DND-41 (cell line): ENCODE data around the gene AMPD2.

Experiments used
- ATAC-seq: fragments of 200-7000 bp; cut with Tn5 transposase; 3 replicates; pipeline ENCODE4 v1.9.1; 2021; ENCODE audit warnings: low read depth; ENCODE audit not compliant: insufficient read depth
- DNase-seq: peaks from one replicate; pipeline ENCODE4 v3.0.0-alpha.2; 2020
- H2AFZ ChIP-seq: 2 replicates; pipeline ENCODE4 v1.6.0; 2012; ENCODE audit warnings: low read depth, low read length
- H3K27ac ChIP-seq: 2 replicates; pipeline ENCODE4 v1.5.1; 2012; ENCODE audit warnings: low read length, inconsistent platforms
- H3K27me3 ChIP-seq: fragments of 200-600 bp; sonication (generic); 2 replicates; pipeline ENCODE4 v1.6.0; 2012; ENCODE audit warnings: low read length, mild to moderate bottlenecking, inconsistent platforms; ENCODE audit not compliant: insufficient read depth, poor library complexity
- H3K36me3 ChIP-seq: 2 replicates; pipeline ENCODE4 v1.5.1; 2012; ENCODE audit warnings: low read length, inconsistent platforms; ENCODE audit not compliant: insufficient read depth
- H3K4me1 ChIP-seq: 2 replicates; pipeline ENCODE4 v1.5.1; 2012; ENCODE audit warnings: mild to moderate bottlenecking, low read length; ENCODE audit not compliant: insufficient read depth
- H3K4me2 ChIP-seq: 2 replicates; pipeline ENCODE4 v1.6.0; 2012; ENCODE audit warnings: mild to moderate bottlenecking, moderate library complexity, low read length, inconsistent platforms; ENCODE audit not compliant: insufficient read depth
- H3K4me3 ChIP-seq, 2 experiments: fragments of 200-600 bp in 1 of 2; shearing (Covaris generic) in 1 of 2; 2 replicates each; pipeline ENCODE4 v1.5.1; 2012 to 2016; ENCODE audit warnings: inconsistent platforms in 2 of 2, low read length in 2 of 2, mild to moderate bottlenecking in 2 of 2, low read depth in 1 of 2, moderate library complexity in 1 of 2
- H3K79me2 ChIP-seq: 2 replicates; pipeline ENCODE4 v1.6.0; 2012; ENCODE audit warnings: low read length, inconsistent platforms; ENCODE audit not compliant: insufficient read depth
- H3K9ac ChIP-seq: 2 replicates; pipeline ENCODE4 v1.6.0; 2012; ENCODE audit warnings: low read depth, mild to moderate bottlenecking, inconsistent platforms, low read length, moderate library complexity
- H3K9me3 ChIP-seq: 2 replicates; pipeline ENCODE4 v1.5.1; 2012; ENCODE audit warnings: low read length, moderate library complexity, mild to moderate bottlenecking, inconsistent platforms; ENCODE audit not compliant: insufficient read depth, severe bottlenecking
- H4K20me1 ChIP-seq: 2 replicates; pipeline ENCODE4 v1.6.0; 2012; ENCODE audit warnings: low read length; ENCODE audit not compliant: insufficient read depth
- CTCF ChIP-seq: IDR thresholded peaks from 2 replicates; pipeline ENCODE4 v1.5.1; 2012; ENCODE audit warnings: borderline replicate concordance, low read length, moderate library complexity, mild to moderate bottlenecking; ENCODE audit not compliant: poor library complexity, severe bottlenecking; ENCODE audit errors: extremely low read depth
- EZH2 ChIP-seq: IDR thresholded peaks from 3 replicates; pipeline ENCODE4 v1.6.1; 2012; ENCODE audit warnings: borderline replicate concordance, low read depth, mild to moderate bottlenecking, moderate library complexity, low read length, inconsistent platforms; ENCODE audit not compliant: severe bottlenecking

AMPD2 gene

DNA sequence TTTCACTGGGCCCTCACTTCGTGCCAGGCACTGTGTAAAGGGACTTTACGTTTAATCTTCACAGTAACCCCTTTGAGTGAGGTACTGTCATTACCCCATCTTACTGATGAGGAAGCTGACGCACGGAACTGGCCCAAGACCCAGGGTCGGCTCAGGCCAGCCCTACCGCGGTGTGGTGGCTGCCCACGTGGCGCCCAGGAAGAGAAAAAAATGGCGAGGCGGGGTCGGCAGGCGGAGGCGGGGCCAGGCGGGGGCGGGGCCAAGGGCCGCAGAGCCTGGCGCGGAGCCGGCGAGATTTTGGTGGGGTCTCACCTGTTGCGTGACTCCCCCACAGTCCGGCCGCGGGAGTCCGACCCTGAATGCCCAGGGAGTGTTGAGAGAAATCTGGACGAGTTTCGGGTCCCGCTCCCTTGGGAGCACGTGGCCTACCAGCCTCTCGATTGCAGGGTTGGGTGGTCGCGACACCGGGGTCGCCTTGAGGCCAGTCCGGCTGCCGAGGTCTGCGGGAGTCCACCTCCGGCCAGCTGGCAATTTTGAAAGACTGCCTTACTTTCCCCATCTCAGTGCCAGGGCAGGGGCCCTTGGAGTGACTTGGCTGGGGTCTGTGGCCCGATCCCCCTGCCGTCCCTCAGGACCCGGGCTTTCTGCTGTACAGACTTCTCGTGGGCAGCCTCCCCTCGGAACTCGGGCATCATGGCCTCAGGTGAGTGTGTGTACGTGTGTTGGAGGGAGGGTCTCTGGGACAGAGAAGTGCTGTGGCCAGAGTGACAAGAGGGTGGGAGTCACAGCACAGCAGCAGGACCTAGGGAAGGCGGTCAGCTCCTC lies at the start of gene AMPD2, which contains the start of gene GNAT2:
TSS of gene AMPD2 (plus strand) at position 262 of the 825 bp plus-strand sequence. CDS start 1,339 bp downstream, outside the sequence.
TSS of gene GNAT2 (minus strand) at position 41 of the 825 bp plus-strand sequence. CDS start 6,746 bp downstream, outside the sequence.
- no peaks in the 10 kb centered on the region for H3K9me3 ChIP-seq
- ATAC-seq (peak; percentile 41), DNase-seq (peak; percentile 71)
- H4K20me1 ChIP-seq = peaks cover 16% of the 10 kb centered on the region; the same call in 1 of the 2 replicates
- no peaks in the 10 kb centered on the region for H3K27me3 ChIP-seq
- H3K4me1 ChIP-seq = peaks cover 41% of the 10 kb centered on the region
- H3K4me2 ChIP-seq = peak within 1 kb of the TSS; percentile 87
- peak within 1 kb of the TSS; percentile 70 for H3K27ac ChIP-seq
- H2AFZ ChIP-seq = peak within 1 kb of the TSS; percentile 81
- TF ChIP-seq EZH2 = no peak
- no peak for TF ChIP-seq CTCF
- peak within 1 kb of the TSS; percentile 65 for H3K9ac ChIP-seq
- peaks cover 43% of the 10 kb centered on the region for H3K79me2 ChIP-seq
- H3K36me3 ChIP-seq = no peaks in the 10 kb centered on the region
- peak within 1 kb of the TSS; percentile 68 to 75 for H3K4me3 ChIP-seq

GRCh38 chr1:109570414-109570813 lies 49.2 kb upstream of the AMPD2 start:
- H4K20me1 ChIP-seq = peaks cover 48% of the 10 kb centered on the region
- DNase-seq = no peak

GRCh38 chr1:109573785-109574184 lies 45.9 kb upstream of the AMPD2 start:
- no peak for TF ChIP-seq EZH2
- no peak for TF ChIP-seq CTCF
- ATAC-seq (no peak), DNase-seq (no peak)
- no peak overlapping the region for H3K4me3 ChIP-seq
- peaks cover 33% of the 10 kb centered on the region for H4K20me1 ChIP-seq
- H3K36me3 ChIP-seq = peaks cover 35% of the 10 kb centered on the region
- H3K9ac ChIP-seq = no peak overlapping the region
- no peak overlapping the region for H3K4me2 ChIP-seq
- peaks cover 66% of the 10 kb centered on the region for H3K79me2 ChIP-seq
- H2AFZ ChIP-seq = no peak overlapping the region
- H3K27ac ChIP-seq = no peak overlapping the region
- H3K9me3 ChIP-seq = no peaks in the 10 kb centered on the region
- no peaks in the 10 kb centered on the region for H3K27me3 ChIP-seq
- no peaks in the 10 kb centered on the region for H3K4me1 ChIP-seq

More at GRCh38 chr1:109570414-109570813, 49.2 kb upstream of the AMPD2 start:
- TF ChIP-seq CTCF = no peak
- no peak for TF ChIP-seq EZH2
- H2AFZ ChIP-seq = no peak overlapping the region
- H3K9ac ChIP-seq = no peak overlapping the region
- no peaks in the 10 kb centered on the region for H3K9me3 ChIP-seq
- no peaks in the 10 kb centered on the region for H3K4me1 ChIP-seq
- H3K27me3 ChIP-seq = no peaks in the 10 kb centered on the region
- H3K27ac ChIP-seq = no peak overlapping the region
- H3K36me3 ChIP-seq = peaks cover 16% of the 10 kb centered on the region; the same call in 1 of the 2 replicates
- ATAC-seq = no peak
- H3K79me2 ChIP-seq = peaks cover 93% of the 10 kb centered on the region
- H3K4me2 ChIP-seq = no peak overlapping the region
- H3K4me3 ChIP-seq = no peak overlapping the region
